ENCODE results near the gene PDIA6. TPM values are rescaled to one million over a fixed set of nuclear protein-coding genes. Genes with fewer than 3 reads are reported as not detected.

PDIA6 gene
- total and polyA plus RNA-seq, 12 donors: 28.6 to 544 (median 142) TPM

DNA sequence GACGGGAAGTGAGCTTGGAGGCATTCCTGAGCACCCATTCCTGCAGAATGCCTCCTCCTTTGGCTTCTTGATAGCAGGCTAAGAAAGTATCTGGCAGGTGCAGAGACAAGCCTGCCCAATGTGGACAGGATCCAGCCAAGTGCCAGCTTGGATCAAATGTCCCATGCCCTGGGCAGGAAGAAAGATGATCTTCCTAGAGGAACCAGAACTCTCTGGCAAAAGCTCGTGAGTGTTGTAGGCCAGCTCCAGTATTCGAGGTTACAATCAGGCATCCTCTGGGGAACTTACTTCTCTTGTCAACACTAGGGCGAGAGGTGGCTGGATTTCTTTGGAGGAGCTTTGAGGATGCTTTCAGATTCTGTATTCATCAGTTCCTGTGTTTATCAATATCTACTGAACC, 29.9 kb upstream of the PDIA6 start:
- peaks cover 0 to 5% (median 0%) of the 10 kb centered on the region in 3 donors for H3K9me3 ChIP-seq (replicated peaks in 1 of 3)
- no peak for DNase-seq
- no peak overlapping the region for H3K4me3 ChIP-seq
- H3K27ac ChIP-seq: no peak overlapping the region
- no peak for TF ChIP-seq POLR2A (IDR thresholded peaks at IDR 0.05)
- TF ChIP-seq, protein P1, sequence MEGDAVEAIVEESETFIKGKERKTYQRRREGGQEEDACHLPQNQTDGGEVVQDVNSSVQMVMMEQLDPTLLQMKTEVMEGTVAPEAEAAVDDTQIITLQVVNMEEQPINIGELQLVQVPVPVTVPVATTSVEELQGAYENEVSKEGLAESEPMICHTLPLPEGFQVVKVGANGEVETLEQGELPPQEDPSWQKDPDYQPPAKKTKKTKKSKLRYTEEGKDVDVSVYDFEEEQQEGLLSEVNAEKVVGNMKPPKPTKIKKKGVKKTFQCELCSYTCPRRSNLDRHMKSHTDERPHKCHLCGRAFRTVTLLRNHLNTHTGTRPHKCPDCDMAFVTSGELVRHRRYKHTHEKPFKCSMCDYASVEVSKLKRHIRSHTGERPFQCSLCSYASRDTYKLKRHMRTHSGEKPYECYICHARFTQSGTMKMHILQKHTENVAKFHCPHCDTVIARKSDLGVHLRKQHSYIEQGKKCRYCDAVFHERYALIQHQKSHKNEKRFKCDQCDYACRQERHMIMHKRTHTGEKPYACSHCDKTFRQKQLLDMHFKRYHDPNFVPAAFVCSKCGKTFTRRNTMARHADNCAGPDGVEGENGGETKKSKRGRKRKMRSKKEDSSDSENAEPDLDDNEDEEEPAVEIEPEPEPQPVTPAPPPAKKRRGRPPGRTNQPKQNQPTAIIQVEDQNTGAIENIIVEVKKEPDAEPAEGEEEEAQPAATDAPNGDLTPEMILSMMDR (IDR thresholded peaks at IDR 0.05): no peak
- 88 to 91% (median 90%) methylated on average over 3 to 4 of the region's 4 CpGs for WGBS, 4 donors
- H3K27me3 ChIP-seq: no peaks in the 10 kb centered on the region
- intact Hi-C loops (cut with DNase I): no loop called here
- peaks cover 0 to 6% of the 10 kb centered on the region in 2 donors for H3K4me1 ChIP-seq (replicated peaks in 1 of 2)
- H3K36me3 ChIP-seq (replicated peaks in 1 of 2): no peaks in the 10 kb centered on the region

DNA sequence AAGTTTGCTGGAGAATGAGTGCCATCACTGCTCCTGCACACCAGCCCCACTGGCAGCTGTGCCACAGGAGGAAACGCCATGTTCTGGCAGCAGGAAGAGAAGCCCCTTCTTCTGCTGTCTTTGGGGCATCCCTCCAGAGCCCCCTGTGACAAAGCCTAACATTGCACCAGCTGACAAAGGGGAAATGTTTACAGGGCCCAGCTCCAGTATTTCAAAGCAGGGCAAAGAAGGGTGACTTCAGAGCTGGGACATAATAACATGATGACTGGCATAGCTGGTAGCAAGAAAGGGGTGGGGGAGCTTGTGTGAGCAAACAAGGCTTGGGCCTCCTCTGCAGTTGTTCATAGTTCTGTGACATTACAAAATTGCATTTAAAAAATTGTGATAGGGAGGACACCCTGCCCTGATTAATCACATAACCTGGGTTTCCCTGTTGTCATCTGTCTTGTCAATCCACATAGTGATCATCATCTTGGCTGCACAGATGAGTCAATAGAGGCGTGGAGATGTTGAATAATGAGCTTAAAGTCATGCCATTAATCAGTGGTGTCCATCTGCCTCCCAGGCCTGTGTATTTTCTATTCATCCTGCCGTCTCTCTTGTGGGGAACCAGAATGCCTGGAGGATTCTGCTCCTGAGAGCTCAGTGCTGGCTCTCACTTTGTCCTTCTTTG, 29.1 kb upstream of the PDIA6 start:
- H3K4me3 ChIP-seq: no peak overlapping the region
- H3K27ac ChIP-seq: no peak overlapping the region
- H3K27me3 ChIP-seq: no peaks in the 10 kb centered on the region
- 53 to 70% (median 61%) methylated on average over 3 of the region's 3 CpGs for WGBS, 4 donors
- no peak for TF ChIP-seq POLR2A (IDR thresholded peaks at IDR 0.05)
- TF ChIP-seq, protein P1 (IDR thresholded peaks at IDR 0.05): no peak
- H3K4me1 ChIP-seq (replicated peaks in 1 of 2): peaks cover 0 to 6% of the 10 kb centered on the region in 2 donors
- H3K9me3 ChIP-seq (replicated peaks in 1 of 3): peaks cover 0 to 5% (median 0%) of the 10 kb centered on the region in 3 donors
- intact Hi-C loops (cut with DNase I): no loop called here
- no peaks in the 10 kb centered on the region for H3K36me3 ChIP-seq (replicated peaks in 1 of 2)
- DNase-seq: no peak

DNA sequence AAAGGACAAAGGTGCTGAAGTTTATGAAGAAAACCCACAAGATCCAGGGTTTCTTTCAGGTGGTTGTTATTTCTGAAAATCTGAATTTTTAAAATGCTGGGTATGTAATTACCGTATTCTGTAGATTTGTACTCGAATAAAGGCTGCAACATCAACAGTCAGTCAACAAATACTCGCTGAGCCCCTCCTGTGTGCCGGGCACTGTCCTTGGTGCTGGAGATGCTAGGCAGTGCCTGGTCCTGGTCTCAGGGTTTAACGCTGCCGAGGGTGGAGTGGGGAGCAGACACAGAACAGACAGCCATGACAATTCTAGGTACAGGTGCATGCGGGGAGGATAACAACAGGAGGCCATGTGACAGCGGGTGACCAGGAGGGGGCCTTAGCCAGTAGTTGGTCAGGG, 27.2 kb upstream of the PDIA6 start:
- Histone ChIP-seq H3K27me3 (no peaks in the 10 kb centered on the region), H3K4me3 (no peak overlapping the region), H3K4me1 (replicated peaks in 1 of 2) (peaks cover 0 to 6% of the 10 kb centered on the region in 2 donors), H3K27ac (no peak overlapping the region), H3K9me3 (replicated peaks in 1 of 3) (peaks cover 0 to 5% (median 0%) of the 10 kb centered on the region in 3 donors), H3K36me3 (replicated peaks in 1 of 2) (no peaks in the 10 kb centered on the region)
- intact Hi-C loops (cut with DNase I): no loop called here
- 37 to 46% (median 43%) methylated on average over 8 of the region's 8 CpGs for WGBS, 4 donors
- DNase-seq: no peak
- TF ChIP-seq, protein P1 (IDR thresholded peaks at IDR 0.05): no peak
- no peak for TF ChIP-seq POLR2A (IDR thresholded peaks at IDR 0.05)

DNA sequence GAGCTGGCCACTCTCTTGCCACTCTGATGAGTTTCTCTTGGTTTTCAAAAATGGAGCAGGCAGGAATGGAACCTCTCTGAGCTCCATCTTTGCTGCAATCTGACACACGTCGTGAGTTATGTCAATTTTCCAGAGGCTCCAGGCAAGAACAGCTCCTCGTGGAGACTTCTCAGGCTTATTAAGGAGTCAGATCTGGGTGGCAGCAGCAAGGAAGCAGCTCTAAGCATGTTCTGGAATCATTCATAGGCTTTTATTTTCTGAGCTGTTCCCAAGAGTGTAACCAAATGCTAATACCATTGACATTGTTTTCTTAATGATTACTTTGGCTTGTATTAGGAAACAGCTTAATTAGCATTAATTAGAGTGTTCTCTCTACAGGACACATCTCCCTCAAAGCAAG, 26.1 kb upstream of the PDIA6 start:
- Histone ChIP-seq H3K27ac (no peak overlapping the region), H3K4me3 (no peak overlapping the region), H3K27me3 (no peaks in the 10 kb centered on the region), H3K9me3 (replicated peaks in 1 of 3) (peaks cover 0 to 5% (median 0%) of the 10 kb centered on the region in 3 donors), H3K4me1 (replicated peaks in 1 of 2) (peaks cover 0 to under 1% of the 10 kb centered on the region in 2 donors), H3K36me3 (replicated peaks in 1 of 2) (no peaks in the 10 kb centered on the region)
- WGBS, 4 donors: 48 to 66% (median 55%) methylated on average over 3 of the region's 3 CpGs
- TF ChIP-seq, protein P1 (IDR thresholded peaks at IDR 0.05): no peak
- TF ChIP-seq POLR2A (IDR thresholded peaks at IDR 0.05): no peak
- intact Hi-C loops (cut with DNase I): no loop called here
- DNase-seq: no peak
